ENCODE measurements around the gene ZNF3. TPM values are rescaled to one million over a fixed set of nuclear protein-coding genes. Genes with fewer than 3 reads are reported as not detected.

Gene ZNF3
- total RNA-seq, 1 experiment from 2014 or later: 35.2 TPM

DNA sequence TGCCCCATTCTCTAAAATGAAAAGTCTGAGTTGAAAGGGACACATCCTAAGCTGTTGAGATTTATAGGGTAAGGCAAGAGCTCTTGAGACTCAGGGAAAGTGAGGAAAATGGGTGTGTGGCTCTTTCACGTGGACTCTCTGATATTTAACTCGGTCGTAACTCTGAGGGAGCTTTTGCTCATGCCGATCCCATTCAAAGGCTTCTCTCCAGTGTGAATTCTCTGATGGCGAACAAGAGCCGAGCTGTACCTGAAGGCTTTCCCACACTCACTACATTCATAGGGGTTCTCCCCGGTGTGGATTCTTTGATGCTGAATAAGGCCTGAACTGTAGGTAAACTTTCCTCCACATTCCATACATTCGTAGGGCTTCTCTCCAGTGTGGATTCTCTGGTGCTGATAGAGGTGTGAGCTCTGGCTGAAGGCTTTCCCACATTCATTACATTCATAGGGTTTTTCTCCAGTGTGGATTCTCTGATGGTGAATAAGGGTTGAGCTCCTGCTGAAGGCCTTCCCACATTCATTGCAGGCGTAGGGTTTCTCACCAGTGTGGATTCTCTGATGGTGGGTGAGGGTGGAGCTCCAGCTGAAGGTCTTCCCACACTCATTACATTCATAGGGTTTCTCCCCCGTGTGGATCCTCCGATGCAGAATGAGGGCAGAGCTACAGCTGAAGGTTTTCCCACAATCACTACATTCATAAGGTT, 10.4 kb downstream of the ZNF3 start:
- DNase-seq (ENCODE audit: low read depth, low spot score): no peak

DNA sequence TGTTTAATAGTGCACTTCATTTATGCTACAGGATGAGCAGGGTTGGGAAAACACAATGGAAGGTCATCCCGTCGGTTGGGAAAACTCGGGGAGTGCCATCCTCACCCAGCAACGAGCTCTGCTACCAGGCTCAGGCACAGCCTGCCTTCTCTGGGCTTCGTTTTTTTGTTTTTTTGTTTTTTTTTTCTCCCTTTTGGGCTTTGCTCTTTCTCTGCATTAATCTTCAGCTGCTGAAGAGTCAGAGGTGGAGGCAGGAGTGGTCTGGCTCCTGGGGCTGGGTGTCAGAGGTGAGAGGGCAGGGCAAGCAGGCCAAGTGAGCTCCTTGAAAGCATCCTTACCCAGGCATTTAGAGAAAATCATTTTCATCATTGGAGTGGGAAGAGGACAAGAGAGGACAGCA, 11.5 kb downstream of the ZNF3 start:
- in situ Hi-C loops (cut with HindIII; ENCODE audit: low pct_unique_long_range_greater_than_20kb, low sequenced_read_pairs): no loop called here
- no peak for DNase-seq (ENCODE audit: low read depth, low spot score)

More for the DNA sequence above, 10.4 kb downstream of the ZNF3 start:
- in situ Hi-C loops (cut with HindIII; ENCODE audit: low pct_unique_long_range_greater_than_20kb, low sequenced_read_pairs): no loop called here

DNA sequence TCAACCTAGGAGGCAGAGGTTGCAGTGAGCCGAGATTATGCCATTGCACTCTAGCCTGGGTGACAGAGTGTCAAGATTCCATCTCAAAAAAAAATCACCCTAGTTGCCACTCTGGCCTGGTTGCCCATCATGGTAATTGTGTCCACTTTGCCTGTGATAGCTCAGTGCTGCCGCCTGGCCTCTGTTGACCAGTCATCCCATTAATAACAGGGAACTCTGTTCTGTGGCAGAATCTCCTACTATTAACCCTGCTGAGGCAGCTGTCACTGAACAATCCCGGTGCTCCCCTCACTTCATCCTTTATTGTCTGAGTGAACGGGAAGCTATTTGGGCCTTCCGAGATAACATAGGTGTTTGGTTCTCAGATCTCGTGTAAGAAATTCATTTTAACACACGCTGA, 14.6 kb downstream of the ZNF3 start:
- in situ Hi-C loops (cut with HindIII; ENCODE audit: low pct_unique_long_range_greater_than_20kb, low sequenced_read_pairs): no loop called here
- DNase-seq (ENCODE audit: low read depth, low spot score): peak; percentile 56

DNA sequence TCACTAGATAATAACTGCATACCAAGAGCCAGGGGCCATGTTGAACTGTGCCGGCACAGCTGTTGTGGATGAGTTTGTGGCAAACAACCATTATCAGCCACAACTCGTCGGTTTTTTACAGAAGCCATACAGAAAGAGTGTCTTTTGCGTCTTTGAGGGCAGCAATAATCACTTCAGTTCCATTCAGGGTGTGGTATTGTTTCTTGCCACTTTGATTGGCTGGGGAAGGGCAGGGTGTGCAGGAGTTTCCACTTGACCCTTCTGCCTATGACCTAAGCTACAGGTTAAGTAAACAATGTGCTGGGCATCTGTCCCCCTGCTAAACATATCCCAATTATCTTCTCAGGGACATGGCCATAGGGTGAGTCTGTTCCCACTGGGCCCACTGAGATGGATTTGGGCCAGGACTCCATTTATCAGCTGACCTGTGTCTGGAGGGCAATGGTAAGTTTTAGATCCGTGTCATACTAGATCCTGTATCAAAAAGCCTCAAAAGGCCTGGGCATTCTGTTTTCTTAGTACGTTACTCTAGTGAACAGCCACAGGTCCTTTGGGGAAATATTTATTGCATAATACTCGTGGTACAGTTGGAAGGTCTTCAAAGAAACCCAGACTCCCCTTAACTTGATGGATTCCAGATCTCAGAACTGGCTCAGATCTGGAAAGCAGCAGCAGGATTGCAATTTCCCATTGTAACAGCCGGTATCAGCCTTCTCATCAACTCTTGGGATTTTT, 15.9 kb downstream of the ZNF3 start:
- DNase-seq (ENCODE audit: low read depth, low spot score): no peak
- in situ Hi-C loops (cut with HindIII; ENCODE audit: low pct_unique_long_range_greater_than_20kb, low sequenced_read_pairs): no loop called here

DNA sequence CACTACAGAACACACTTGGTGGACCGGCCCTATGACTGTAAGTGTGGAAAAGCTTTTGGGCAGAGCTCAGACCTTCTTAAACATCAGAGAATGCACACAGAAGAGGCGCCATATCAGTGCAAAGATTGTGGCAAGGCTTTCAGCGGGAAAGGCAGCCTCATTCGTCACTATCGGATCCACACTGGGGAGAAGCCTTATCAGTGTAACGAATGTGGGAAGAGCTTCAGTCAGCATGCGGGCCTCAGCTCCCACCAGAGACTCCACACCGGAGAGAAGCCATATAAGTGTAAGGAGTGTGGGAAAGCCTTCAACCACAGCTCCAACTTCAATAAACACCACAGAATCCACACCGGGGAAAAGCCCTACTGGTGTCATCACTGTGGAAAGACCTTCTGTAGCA, 17.4 kb downstream of the ZNF3 start:
- in situ Hi-C loops (cut with HindIII; ENCODE audit: low pct_unique_long_range_greater_than_20kb, low sequenced_read_pairs): no loop called here

DNA sequence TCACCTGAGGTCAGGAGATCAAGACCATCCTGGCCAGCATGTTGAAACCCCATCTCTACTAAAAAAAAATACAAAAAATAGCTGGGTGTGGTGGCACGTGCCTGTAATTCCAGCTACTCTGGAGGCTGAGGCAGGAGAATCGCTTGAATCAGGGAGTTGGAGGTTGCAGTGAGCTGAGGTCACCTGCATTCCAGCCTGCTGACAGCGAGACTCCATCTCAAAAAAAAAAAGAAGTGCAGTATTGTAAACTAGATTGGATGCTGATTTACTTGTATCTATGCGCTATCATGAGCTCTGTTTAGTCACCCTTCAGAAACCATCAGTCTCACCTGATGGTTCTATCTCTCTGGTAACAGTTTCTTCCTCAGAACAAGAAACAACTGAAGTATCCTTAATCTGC, 18.1 kb downstream of the ZNF3 start:
- DNase-seq (ENCODE audit: low read depth, low spot score): no peak
- in situ Hi-C loops (cut with HindIII; ENCODE audit: low pct_unique_long_range_greater_than_20kb, low sequenced_read_pairs): no loop called here

More for the DNA sequence above, 17.4 kb downstream of the ZNF3 start:
- DNase-seq (ENCODE audit: low read depth, low spot score): no peak

DNA sequence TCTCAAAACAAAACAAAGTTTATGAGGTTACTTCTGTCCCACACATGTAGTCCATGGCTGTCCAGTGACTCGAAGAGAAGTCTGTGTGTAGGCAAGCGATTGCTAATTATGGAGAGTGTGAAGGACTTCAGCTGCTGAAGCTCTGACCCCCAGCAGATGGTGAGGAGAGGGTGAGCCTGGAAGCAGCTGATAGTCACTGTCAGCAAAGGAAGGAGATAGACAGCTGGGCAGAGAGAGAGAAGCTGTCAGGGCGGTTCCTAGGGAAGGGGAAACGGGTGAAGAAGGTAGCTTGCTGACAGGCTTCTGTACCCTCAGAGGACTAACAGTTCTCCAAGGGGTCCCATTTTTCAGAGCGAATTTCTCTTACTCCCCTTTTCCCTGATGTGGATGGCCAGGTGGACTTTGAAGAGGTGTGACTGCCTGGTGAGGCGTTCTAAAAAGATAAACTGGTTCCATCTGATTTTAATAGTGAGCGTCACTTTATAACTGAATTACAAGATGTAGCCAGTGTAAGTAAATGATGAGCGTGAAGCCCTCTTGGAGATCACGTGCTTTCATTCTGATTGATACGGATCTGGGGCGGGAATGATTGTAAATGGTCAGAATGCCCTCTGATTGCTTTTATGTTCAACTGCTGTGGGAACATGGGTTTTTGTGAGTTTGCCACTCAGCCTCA, 19.9 kb downstream of the ZNF3 start:
- in situ Hi-C loops (cut with HindIII; ENCODE audit: low pct_unique_long_range_greater_than_20kb, low sequenced_read_pairs): no loop called here
- no peak for DNase-seq (ENCODE audit: low read depth, low spot score)

DNA sequence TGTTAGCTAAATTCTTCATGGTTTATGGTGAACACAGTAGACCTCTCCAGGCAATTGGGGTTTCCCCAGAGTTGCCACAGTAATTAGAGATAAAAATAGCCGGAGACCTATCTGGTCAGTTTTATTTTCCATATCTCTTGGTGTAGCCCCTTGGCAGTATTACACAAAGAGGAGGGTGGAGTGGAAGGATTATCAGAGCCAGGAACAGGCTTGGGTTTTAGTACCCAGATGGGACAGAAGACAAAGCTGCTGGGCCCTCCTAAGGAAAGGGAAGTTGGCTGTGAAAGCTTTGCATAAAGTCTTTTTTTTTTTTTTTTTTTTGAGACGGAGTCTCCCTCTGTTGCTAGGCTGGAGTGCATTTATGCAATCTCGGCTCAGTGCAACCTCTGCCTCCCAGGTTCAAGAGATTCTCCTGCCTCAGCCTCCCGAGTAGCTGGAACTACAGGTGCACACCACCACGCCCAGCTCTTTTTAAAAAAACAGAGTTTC, 22.2 kb downstream of the ZNF3 start:
- DNase-seq (ENCODE audit: low read depth, low spot score): no peak
- in situ Hi-C loops (cut with HindIII; ENCODE audit: low pct_unique_long_range_greater_than_20kb, low sequenced_read_pairs): no loop called here

DNA sequence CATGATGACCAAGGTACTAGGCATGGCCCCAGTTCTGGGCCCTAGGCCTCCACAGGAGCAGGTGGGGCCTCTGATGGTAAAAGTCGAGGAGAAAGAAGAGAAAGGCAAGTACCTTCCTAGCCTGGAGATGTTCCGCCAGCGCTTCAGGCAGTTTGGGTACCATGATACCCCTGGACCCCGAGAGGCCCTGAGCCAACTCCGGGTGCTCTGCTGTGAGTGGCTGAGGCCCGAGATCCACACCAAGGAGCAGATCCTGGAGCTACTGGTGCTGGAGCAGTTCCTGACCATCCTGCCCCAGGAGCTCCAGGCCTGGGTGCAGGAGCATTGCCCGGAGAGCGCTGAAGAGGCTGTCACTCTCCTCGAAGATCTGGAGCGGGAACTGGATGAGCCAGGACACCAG, 24.5 kb downstream of the ZNF3 start:
- in situ Hi-C loops (cut with HindIII; ENCODE audit: low pct_unique_long_range_greater_than_20kb, low sequenced_read_pairs): no loop called here
- DNase-seq (ENCODE audit: low read depth, low spot score): no peak

DNA sequence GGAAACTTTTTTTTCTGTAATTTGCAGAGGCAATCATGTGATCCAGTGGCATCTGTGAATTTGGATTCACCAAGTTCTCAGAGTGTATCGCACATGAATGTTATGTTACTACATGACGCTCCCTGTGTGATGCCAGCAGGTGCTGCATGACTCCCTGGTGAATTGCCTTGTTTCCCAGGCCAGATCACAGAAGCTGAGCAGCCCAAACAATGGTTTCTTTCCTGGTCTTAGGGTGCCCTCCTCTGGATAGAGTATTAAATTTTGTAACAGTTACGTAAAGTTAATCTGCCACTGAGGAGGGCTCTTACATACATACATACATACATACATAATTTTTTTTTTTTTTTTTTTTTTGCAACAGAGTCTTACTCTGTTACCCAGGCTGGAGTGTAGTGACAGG, 28.3 kb downstream of the ZNF3 start:
- DNase-seq (ENCODE audit: low read depth, low spot score): peak; percentile 91

DNA sequence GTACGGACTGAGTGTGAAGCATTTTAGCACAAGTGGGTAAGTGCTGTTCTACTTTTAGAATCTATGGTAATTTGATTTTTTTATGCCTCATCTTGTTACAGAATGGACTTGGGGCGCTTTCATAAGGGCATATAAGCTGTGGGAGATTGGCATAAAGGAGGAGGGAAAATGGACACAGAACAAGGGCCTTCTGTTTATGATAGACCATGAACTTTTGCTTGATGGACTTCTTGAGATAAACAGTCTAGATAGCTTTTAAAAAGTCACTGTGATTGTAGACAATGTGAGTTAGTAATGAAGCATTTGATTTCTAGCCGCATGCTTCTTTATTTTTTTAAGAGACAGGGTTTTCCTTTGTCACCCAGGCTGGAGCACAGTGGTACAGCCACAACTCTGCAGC, 29.9 kb downstream of the ZNF3 start:
- DNase-seq (ENCODE audit: low read depth, low spot score): peak; percentile 75
- in situ Hi-C loops (cut with HindIII; ENCODE audit: low pct_unique_long_range_greater_than_20kb, low sequenced_read_pairs): no loop called here

More for the DNA sequence above, 28.3 kb downstream of the ZNF3 start:
- in situ Hi-C loops (cut with HindIII; ENCODE audit: low pct_unique_long_range_greater_than_20kb, low sequenced_read_pairs): no loop called here

DNA sequence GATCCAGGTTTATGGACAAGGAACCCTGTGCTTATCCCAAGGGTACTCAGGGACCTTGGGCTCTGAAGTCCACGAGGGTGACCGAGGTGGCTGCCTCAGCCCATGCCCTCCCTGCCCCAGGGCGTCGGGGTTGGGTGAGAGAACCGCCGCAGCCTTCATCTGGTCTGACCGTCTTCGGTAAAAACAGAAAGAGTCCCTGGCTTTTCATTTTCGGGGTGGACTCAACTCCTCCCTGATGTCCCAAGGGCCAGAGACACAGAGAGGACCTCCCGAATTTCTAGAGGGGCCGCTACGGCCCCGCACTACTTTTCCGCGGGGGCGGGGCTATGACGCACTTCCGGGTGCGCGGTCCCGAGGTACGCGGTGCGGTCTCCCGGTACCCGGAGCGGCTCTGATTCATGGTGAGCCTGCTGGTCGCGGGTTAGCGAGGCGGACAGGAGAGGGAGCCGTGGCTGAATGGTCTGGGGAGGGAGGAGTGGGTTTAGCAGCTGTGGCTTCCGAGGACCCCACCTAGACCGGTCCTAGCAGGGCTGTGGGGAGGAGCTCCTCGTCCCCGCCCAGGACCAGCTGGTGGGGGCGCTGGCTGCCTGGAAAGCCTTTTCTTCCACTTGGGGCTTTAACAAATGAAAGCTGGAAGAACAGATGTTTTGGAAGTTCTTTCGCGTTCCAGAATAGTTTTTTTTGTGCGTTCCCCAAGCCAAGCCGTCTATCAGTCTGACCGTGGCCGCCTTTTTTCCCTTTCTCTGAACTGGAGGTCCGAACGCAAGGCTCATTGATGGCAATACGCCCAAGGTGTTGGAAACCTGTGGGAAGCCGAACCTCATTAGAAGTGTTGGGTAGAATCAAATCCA, 31.9 kb downstream of the ZNF3 start, which contains the start of gene ZSCAN21:
TSS of gene ZSCAN21 (plus strand) at position 334 of the 851 bp plus-strand sequence. CDS start 7,233 bp downstream, outside the sequence.
- in situ Hi-C loops (cut with HindIII; ENCODE audit: low pct_unique_long_range_greater_than_20kb, low sequenced_read_pairs): no loop called here
- peak; percentile 82 for DNase-seq (ENCODE audit: low read depth, low spot score)

DNA sequence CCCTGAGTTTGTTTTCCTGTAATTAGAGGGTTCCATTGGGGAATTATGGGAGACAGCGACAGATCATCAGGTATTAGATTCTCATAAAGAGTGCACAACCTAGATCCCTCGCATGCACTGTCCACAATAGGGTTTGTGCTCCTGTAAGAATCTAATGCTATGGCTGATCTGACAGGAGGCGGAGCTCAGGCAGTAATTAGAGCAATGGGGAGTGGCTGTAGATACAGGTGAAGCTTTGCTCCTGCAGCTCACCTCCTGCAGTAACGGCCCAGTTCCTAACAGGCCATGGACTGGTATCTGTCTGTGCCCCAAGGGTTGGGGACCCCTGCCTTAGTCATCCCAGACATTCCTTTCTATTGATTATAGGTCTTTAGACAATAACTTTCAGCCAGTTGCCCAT, 32.8 kb downstream of the ZNF3 start:
- no peak for DNase-seq (ENCODE audit: low read depth, low spot score)
- in situ Hi-C loops (cut with HindIII; ENCODE audit: low pct_unique_long_range_greater_than_20kb, low sequenced_read_pairs): no loop called here

DNA sequence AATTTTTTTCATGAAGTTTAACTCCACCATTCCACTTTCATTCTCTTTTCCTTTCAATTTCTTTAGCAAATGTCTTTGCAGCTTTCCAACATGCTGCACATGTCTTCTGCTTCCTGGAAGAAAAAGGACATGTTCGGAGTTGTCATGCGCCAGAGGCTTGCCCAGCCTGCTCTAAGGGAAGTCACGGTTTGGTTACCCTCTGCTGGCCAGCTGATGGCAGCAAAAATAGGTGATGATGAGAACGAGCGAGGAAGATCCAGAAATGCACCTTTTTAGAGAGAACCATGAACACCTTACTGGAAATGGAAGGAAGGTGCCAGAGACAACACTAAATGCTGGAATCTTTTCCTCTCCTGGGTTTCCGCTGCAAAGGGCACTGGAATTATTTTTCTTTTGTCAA, 36.8 kb downstream of the ZNF3 start:
- peak; percentile 50 for DNase-seq (ENCODE audit: low read depth, low spot score)
- in situ Hi-C loops (cut with HindIII; ENCODE audit: low pct_unique_long_range_greater_than_20kb, low sequenced_read_pairs): no loop called here

DNA sequence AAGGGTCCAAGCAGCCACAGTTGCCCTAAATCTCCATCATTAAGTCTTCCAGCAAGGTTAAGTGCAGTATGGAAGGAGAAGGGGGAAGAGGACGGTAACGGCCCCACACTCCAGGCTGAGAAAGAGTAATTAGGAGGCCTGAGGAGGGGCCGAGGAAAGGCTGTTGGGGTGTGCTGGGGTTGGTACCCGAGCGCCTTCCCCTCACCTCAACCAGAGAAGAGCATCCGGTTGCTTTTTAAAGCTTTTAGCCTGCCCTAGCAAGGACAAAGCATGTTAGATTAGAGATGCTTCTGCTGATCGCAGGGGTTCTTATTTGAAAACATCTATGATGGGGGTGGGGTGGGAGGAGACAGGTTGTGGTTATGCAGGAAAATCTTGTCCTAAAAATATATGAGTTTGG, 40.9 kb downstream of the ZNF3 start:
- DNase-seq (ENCODE audit: low read depth, low spot score): no peak
- in situ Hi-C loops (cut with HindIII; ENCODE audit: low pct_unique_long_range_greater_than_20kb, low sequenced_read_pairs): no loop called here

DNA sequence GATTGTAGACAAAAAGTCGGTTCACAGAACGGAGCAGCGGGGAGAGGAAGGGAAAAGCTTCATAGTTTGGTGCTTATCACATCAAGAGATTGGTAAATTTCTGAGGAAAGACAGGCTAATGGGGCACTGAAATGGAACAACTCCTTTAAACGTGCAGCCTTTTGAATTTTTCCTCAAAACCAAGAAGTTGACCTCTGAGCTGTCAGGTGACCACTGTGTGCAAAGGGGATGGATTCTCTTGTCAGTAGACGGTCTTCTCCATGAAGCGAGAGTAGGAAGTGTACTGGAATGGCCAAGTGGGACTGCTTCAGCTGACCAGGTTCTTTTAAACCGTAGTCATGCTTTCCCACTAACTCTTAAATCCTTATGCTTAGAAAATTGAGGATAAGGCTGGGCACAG, 43.2 kb downstream of the ZNF3 start:
- DNase-seq (ENCODE audit: low read depth, low spot score): no peak
- in situ Hi-C loops (cut with HindIII; ENCODE audit: low pct_unique_long_range_greater_than_20kb, low sequenced_read_pairs): no loop called here

DNA sequence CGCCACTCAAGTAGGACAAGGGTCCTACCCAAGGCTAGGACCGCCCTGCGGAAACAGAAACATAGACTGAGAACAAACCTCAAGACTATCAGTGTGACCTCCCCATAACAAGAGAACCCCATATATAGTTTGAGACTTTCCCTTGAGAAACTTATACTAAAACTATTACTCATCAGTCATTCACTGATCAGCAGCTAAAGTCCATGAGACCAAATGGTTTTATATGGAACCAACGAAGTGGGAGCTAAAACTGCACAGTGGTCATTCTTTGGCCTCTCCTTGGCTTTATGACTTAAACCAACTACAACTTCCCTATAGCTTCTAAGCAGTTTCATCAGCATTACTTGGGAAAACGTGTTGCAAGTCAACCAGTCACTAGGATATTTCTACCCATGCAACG, 45.6 kb downstream of the ZNF3 start:
- in situ Hi-C loops (cut with HindIII; ENCODE audit: low pct_unique_long_range_greater_than_20kb, low sequenced_read_pairs): no loop called here

More for the DNA sequence above, 45.6 kb downstream of the ZNF3 start:
- no peak for DNase-seq (ENCODE audit: low read depth, low spot score)

Measured in SK-MEL-5 (cell line).